CD14-positive monocyte (primary cell): ENCODE results near the gene LATS2. TPM values are rescaled to one million over a fixed set of nuclear protein-coding genes. Genes with fewer than 3 reads are reported as not detected.

Experiments
- DNase-seq, 3 donors: peaks; one replicate each; pipeline ENCODE4 v3.0.0-alpha.2; 2011 to 2022
- H2AFZ ChIP-seq: 2 replicates; pipeline ENCODE4 v1.6.0; 2012; ENCODE audit warnings: mild to moderate bottlenecking, low read depth, low read length, inconsistent platforms; ENCODE audit not compliant: insufficient read depth, poor library complexity, severe bottlenecking
- H3K27ac ChIP-seq, 2 donors: 1 replicate in 1 of 2; 2 replicates in 1 of 2; pipeline ENCODE4 v1.5.1; 2012 to 2013; ENCODE audit warnings: low read length in 2 of 2, control low read depth in 1 of 2, inconsistent platforms in 1 of 2, low read depth in 1 of 2, mild to moderate bottlenecking in 1 of 2
- H3K27me3 ChIP-seq, 2 donors: one replicate each; pipeline versions ENCODE4 v1.6.0 to v1.6.1; 2011 to 2013; ENCODE audit warnings: low read length in 2 of 2; ENCODE audit not compliant: control insufficient read depth in 2 of 2, insufficient read depth in 2 of 2
- H3K36me3 ChIP-seq, 2 donors: replicated peaks in 1 of 2; 1 replicate in 1 of 2; 2 replicates in 1 of 2; pipeline versions ENCODE4 v1.5.1 to v1.6.1; 2012 to 2013; ENCODE audit warnings: low read length in 2 of 2, control low read depth in 1 of 2, inconsistent platforms in 1 of 2, mild to moderate bottlenecking in 1 of 2; ENCODE audit not compliant: insufficient read depth in 2 of 2, control insufficient read depth in 1 of 2
- H3K4me1 ChIP-seq, 2 donors: 1 replicate in 1 of 2; 2 replicates in 1 of 2; pipeline versions ENCODE4 v1.5.1 to v1.6.1; 2012 to 2013; ENCODE audit warnings: low read length in 2 of 2, control low read depth in 1 of 2, inconsistent platforms in 1 of 2, mild to moderate bottlenecking in 1 of 2, moderate library complexity in 1 of 2; ENCODE audit not compliant: insufficient read depth in 2 of 2, control insufficient read depth in 1 of 2
- H3K4me2 ChIP-seq: replicated peaks from 2 replicates; pipeline ENCODE3; 2012; ENCODE audit warnings: low read length, moderate library complexity, mild to moderate bottlenecking; ENCODE audit not compliant: poor library complexity, severe bottlenecking; ENCODE audit errors: extremely low read depth
- H3K4me3 ChIP-seq, 3 experiments: fragments of 200-600 bp in 1 of 3; sonication (generic) in 1 of 3; replicated peaks in 1 of 3; 1 replicate in 2 of 3; 2 replicates in 1 of 3; pipeline ENCODE4 v1.5.1; 2011 to 2013; ENCODE audit warnings: low read length in 3 of 3, mild to moderate bottlenecking in 3 of 3, control low read depth in 2 of 3, low read depth in 2 of 3, inconsistent platforms in 1 of 3, moderate library complexity in 1 of 3
- H3K79me2 ChIP-seq: 2 replicates; pipeline ENCODE4 v1.6.0; 2012; ENCODE audit warnings: mild to moderate bottlenecking, control low read depth, inconsistent platforms, low read length, moderate library complexity; ENCODE audit not compliant: insufficient read depth
- H3K9ac ChIP-seq: 2 replicates; pipeline ENCODE4 v1.6.0; 2017; ENCODE audit warnings: low read length, mild to moderate bottlenecking; ENCODE audit not compliant: insufficient read depth, poor library complexity, severe bottlenecking
- H3K9me3 ChIP-seq, 2 donors: replicated peaks in 1 of 2; 1 replicate in 1 of 2; 2 replicates in 1 of 2; pipeline versions ENCODE4 v1.5.1 to v1.6.1; 2012 to 2013; ENCODE audit warnings: low read length in 2 of 2, control low read depth in 1 of 2; ENCODE audit not compliant: control insufficient read depth in 1 of 2, insufficient read depth in 1 of 2
- H4K20me1 ChIP-seq: 2 replicates; pipeline ENCODE4 v1.6.0; 2012; ENCODE audit warnings: mild to moderate bottlenecking, low read length, control low read depth, moderate library complexity; ENCODE audit not compliant: insufficient read depth
- H3K27ac Mint-ChIP-seq, 7 donors: one replicate each; pipeline ENCODE4 v1.8.0; 2020; ENCODE audit warnings: mild to moderate bottlenecking in 7 of 7, mixed read lengths in 7 of 7, moderate library complexity in 6 of 7, inconsistent platforms in 2 of 7
- H3K27me3 Mint-ChIP-seq, 3 donors: one replicate each; pipeline ENCODE4 v1.8.0; 2021 to 2022; ENCODE audit warnings: low read depth in 3 of 3, mild to moderate bottlenecking in 3 of 3, mixed read lengths in 3 of 3, moderate library complexity in 3 of 3, inconsistent platforms in 1 of 3
- H3K36me3 Mint-ChIP-seq, 2 donors: one replicate each; pipeline ENCODE4 v1.8.0; 2020; ENCODE audit warnings: mixed read lengths in 2 of 2, inconsistent platforms in 1 of 2, mild to moderate bottlenecking in 1 of 2
- H3K4me1 Mint-ChIP-seq: one replicate; pipeline ENCODE4 v1.8.0; 2020; ENCODE audit warnings: mild to moderate bottlenecking, mixed read lengths
- H3K4me3 Mint-ChIP-seq, 2 donors: one replicate each; pipeline ENCODE4 v1.8.0; 2020; ENCODE audit warnings: mild to moderate bottlenecking in 2 of 2, mixed read lengths in 2 of 2, moderate library complexity in 1 of 2
- H3K9me3 Mint-ChIP-seq, 7 donors: one replicate each; pipeline ENCODE4 v1.8.0; 2020 to 2022; ENCODE audit warnings: mixed read lengths in 7 of 7, mild to moderate bottlenecking in 6 of 7, moderate library complexity in 6 of 7, inconsistent platforms in 2 of 7
- WGBS: methylation state at CpG from one replicate; pipeline ENCODE4 v1.1.5; 2013; ENCODE audit warnings: missing lambda C conversion rate; ENCODE audit not compliant: insufficient coverage; 5-methylcytosine and 5-hydroxymethylcytosine counted together
- intact Hi-C, 2 donors: fragments of 100-400 bp; cut with micrococcal nuclease; formaldehyde crosslinking; loops; one replicate each; pipeline versions ENCODE4 v1.15.0 to v1.15.1; 2023
- polyA plus RNA-seq, 3 donors: library from polyadenylated mRNA; depleted of rRNA in 1 of 3; unstranded in 2 of 3; stranded (reverse) in 1 of 3; fragments of 300-500 nt in 2 of 3; fragments of >200 nt in 1 of 3; fragmentation: Illumina TruSeq in 2 of 3; gene quantifications; 1 replicate in 2 of 3; 2 replicates in 1 of 3; pipeline ENCODE4 v1.2.3, GENCODE V29; 2012 to 2021
- TF ChIP-seq, protein P1 (sequence below): fragments of 200-600 bp; IDR thresholded peaks from one replicate; pipeline ENCODE4 v1.8.0; 2022; ENCODE audit warnings: antibody characterized with exemption, mild to moderate bottlenecking

LATS2 gene
- polyA plus RNA-seq, 3 donors = 0.96 to 11.2 (median 1.0) TPM

GRCh38 chr13:21000647-21001046, 60.7 kb downstream of the LATS2 start:
- TF ChIP-seq, protein P1, sequence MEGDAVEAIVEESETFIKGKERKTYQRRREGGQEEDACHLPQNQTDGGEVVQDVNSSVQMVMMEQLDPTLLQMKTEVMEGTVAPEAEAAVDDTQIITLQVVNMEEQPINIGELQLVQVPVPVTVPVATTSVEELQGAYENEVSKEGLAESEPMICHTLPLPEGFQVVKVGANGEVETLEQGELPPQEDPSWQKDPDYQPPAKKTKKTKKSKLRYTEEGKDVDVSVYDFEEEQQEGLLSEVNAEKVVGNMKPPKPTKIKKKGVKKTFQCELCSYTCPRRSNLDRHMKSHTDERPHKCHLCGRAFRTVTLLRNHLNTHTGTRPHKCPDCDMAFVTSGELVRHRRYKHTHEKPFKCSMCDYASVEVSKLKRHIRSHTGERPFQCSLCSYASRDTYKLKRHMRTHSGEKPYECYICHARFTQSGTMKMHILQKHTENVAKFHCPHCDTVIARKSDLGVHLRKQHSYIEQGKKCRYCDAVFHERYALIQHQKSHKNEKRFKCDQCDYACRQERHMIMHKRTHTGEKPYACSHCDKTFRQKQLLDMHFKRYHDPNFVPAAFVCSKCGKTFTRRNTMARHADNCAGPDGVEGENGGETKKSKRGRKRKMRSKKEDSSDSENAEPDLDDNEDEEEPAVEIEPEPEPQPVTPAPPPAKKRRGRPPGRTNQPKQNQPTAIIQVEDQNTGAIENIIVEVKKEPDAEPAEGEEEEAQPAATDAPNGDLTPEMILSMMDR = no peak
- peaks cover 4 to 24% of the 10 kb centered on the region in 2 donors for H3K36me3 ChIP-seq
- Mint-ChIP-seq H3K36me3 (peaks cover 15 to 39% of the 10 kb centered on the region in 2 donors), H3K9me3 (peaks cover 0 to 7% (median 3%) of the 10 kb centered on the region in 7 donors), H3K4me3 (no peak overlapping the region), H3K27me3 (peaks cover 0 to 2% (median 0%) of the 10 kb centered on the region in 3 donors), H3K27ac (peak overlapping the region in 1 of 7 donors; percentile 32), H3K4me1 (peaks cover 6% of the 10 kb centered on the region)
- peaks cover 69% of the 10 kb centered on the region for H3K79me2 ChIP-seq
- H3K9ac ChIP-seq = no peak overlapping the region
- H3K4me2 ChIP-seq = no peak overlapping the region
- H4K20me1 ChIP-seq = peaks cover 80% of the 10 kb centered on the region
- H3K4me3 ChIP-seq = no peak overlapping the region
- no peaks in the 10 kb centered on the region for H3K27me3 ChIP-seq
- intact Hi-C loops = no loop called here
- WGBS = no CpG with 5 or more reads among the region's 1 CpG
- no peak overlapping the region for H3K27ac ChIP-seq
- peaks cover 0 to 4% of the 10 kb centered on the region in 2 donors for H3K4me1 ChIP-seq
- peaks cover 0 to 15% of the 10 kb centered on the region in 2 donors for H3K9me3 ChIP-seq
- no peak overlapping the region for H2AFZ ChIP-seq
- no peak for DNase-seq

- no peaks in the 10 kb centered on the region for H3K27me3 ChIP-seq
- no peak overlapping the region for H3K4me3 ChIP-seq
- peaks cover 6 to 8% of the 10 kb centered on the region in 2 donors for H3K4me1 ChIP-seq
- no peak overlapping the region for H3K27ac ChIP-seq
- Mint-ChIP-seq H3K27me3 (peaks cover 0 to 2% (median 0%) of the 10 kb centered on the region in 3 donors), H3K36me3 (peaks cover 16 to 41% of the 10 kb centered on the region in 2 donors), H3K27ac (no peak overlapping the region), H3K4me3 (no peak overlapping the region), H3K4me1 (peaks cover 11% of the 10 kb centered on the region), H3K9me3 (peaks cover 0 to 7% (median 3%) of the 10 kb centered on the region in 7 donors)
- no peak for DNase-seq
- no peak overlapping the region for H2AFZ ChIP-seq
- intact Hi-C loops = no loop called here
- WGBS = 98% methylated on average over 51 of the region's 60 CpGs
- TF ChIP-seq, protein P1 = no peak
- peaks cover 0 to 15% of the 10 kb centered on the region in 2 donors for H3K9me3 ChIP-seq
- H4K20me1 ChIP-seq = peaks cover 80% of the 10 kb centered on the region
- no peak overlapping the region for H3K9ac ChIP-seq
- H3K36me3 ChIP-seq = peaks cover 4 to 38% of the 10 kb centered on the region in 2 donors
- peaks cover 52% of the 10 kb centered on the region for H3K79me2 ChIP-seq
- H3K4me2 ChIP-seq = no peak overlapping the region
These were observed 62.6 kb downstream of the LATS2 start for GRCh38 chr13:20998649-20999415.
